Right lung (tissue), 5 donors: Measurements from ENCODE around the gene NAALADL2. TPM values are rescaled to one million over a fixed set of nuclear protein-coding genes. Genes with fewer than 3 reads are reported as not detected.
"Not testable (repeated sequence)": the region's sequence is repeated elsewhere in the genome, so short reads cannot be mapped to it uniquely, and the experiment has no call there.

Experiments
- DNase-seq, 2 donors: peaks; one replicate each; pipeline ENCODE4 v3.0.0-alpha.2; 2013
- polyA plus RNA-seq, 5 donors: library from polyadenylated mRNA; unstranded; fragments of 120-200 nt; gene quantifications; one replicate each; pipeline versions ENCODE4 v1.2.1 to v1.2.3, GENCODE V29; 2013; ENCODE audit warnings: inconsistent platforms in 1 of 5, low replicate concordance in 1 of 5; ENCODE audit not compliant: insufficient read length in 5 of 5, insufficient read depth in 1 of 5

NAALADL2 gene
- polyA plus RNA-seq, 5 donors: 8.4 to 21.0 (median 18.4) TPM

DNA sequence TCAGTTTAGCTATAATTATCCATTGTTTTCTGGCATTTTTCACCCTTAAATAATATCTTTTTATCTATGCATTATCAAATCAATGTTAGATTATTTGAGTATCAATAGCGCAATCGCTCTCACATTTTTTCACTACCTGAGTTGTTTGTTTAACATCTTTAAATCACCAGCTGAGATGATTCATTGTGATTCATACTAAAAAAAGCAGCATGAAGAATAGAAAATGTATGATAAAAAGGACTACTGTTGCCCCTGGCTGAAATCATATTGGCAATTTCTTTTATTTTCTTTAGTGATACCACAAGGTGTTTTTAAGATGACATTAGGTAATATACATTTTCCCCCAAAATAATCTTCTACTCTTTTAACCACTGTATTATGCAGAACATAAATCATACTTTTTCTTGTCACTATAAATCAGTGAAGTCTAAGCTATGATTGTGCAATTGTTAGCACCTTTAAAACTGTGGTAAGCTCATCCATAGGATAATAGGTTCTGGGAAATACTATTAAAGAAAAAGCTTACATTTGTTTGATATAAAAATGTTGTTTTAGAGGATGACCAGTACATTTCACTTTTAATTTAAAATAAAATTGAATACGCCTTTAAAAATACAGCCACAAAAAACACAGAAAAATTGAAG, 889.1 kb downstream of the NAALADL2 start:
- DNase-seq: no peak

DNA sequence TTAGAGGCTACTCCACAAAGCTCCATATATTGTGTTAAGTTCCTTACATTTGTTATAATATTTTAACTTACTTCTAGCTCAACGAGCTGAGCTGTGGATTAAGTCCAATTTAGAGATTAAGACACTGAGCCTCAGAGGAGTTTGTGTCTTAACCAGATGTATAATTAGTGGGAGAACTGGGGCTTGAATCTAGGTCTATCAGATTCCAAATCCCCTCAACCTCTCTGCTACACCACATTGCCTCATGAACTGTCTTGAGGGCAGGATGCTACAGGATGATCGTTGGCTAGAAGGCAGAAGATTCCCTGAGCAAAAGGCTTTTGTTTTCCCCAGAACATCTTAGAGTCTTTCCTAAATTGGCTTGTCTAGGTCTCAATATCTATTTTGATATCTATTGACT, 890.8 kb downstream of the NAALADL2 start:
- no peak for DNase-seq

GRCh38 chr3:175751089-175751488, 892.0 kb downstream of the NAALADL2 start:
- no peak for DNase-seq

DNA sequence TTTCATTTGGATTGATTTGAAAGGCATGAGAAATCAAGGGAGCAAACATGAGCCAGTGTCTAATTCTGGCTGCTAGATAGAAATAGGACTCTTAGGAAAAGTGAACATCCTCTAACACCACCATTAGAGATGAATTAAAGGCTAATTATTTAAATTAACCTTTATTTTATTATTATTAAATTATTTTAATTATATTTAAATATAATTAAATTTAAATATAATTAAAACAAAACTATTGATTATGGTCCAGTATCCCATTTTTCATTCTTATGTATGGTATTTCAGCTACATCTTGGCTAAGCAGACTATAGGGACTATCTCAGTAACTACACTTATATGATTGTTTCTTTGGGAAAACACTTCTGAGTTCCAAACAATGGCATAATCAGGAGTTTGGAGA, 904.8 kb downstream of the NAALADL2 start:
- no peak for DNase-seq

GRCh38 chr3:175764722-175765121, 905.6 kb downstream of the NAALADL2 start:
- no peak for DNase-seq

- no peak for DNase-seq
These were observed 911.3 kb downstream of the NAALADL2 start for GRCh38 chr3:175770426-175770825.

- DNase-seq: no peak
These were observed 918.4 kb downstream of the NAALADL2 start for GRCh38 chr3:175777495-175777894.

- DNase-seq: no peak
These were observed 918.8 kb downstream of the NAALADL2 start for GRCh38 chr3:175777965-175778364.

GRCh38 chr3:175778994-175779393, 919.9 kb downstream of the NAALADL2 start:
- DNase-seq: no peak

- not testable (repeated sequence) for DNase-seq
These were observed 928.0 kb downstream of the NAALADL2 start for GRCh38 chr3:175787109-175787508.

DNA sequence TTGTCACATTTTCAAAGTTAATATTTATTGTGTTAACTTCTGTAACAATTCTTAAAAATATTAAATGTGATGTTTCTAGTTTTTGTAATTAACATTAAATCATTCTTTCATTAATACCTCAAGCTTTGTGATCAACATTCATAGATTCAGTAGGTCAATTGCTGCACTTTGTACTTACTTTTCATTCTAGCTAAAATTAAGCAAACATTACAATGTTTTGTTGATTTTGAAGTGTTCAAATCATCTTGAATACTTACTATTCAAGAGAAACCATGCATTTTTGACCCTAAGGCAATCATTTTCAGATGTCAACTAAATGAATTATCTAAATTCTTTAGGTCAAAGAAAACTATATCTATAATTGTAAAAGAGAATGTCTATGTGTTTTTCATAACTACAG, 933.1 kb downstream of the NAALADL2 start:
- DNase-seq: no peak

- no peak for DNase-seq
These were observed 939.2 kb downstream of the NAALADL2 start for GRCh38 chr3:175798326-175798725.

DNA sequence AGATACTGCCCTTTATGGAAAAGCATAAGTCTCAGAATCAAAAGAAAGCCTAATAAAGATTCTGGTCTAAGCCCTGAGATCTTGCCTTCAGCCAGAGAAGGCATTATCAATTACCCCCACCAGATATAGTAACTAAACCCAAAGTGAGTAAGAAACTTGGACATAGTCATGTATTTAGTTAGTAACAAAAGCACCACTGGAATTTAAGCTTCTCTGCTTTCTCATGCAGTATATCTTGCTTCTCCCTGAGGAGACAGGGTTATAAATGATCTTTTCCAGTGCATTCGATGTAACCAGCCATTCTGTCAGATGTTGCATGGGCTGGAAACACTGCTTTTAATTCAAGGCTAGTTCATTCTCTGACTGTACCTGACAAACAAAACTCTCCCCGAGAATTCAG, 946.7 kb downstream of the NAALADL2 start:
- DNase-seq: no peak

- DNase-seq: no peak
These were observed 948.0 kb downstream of the NAALADL2 start for GRCh38 chr3:175807175-175807574.

GRCh38 chr3:175818811-175819464, 959.8 kb downstream of the NAALADL2 start:
- no peak for DNase-seq

DNA sequence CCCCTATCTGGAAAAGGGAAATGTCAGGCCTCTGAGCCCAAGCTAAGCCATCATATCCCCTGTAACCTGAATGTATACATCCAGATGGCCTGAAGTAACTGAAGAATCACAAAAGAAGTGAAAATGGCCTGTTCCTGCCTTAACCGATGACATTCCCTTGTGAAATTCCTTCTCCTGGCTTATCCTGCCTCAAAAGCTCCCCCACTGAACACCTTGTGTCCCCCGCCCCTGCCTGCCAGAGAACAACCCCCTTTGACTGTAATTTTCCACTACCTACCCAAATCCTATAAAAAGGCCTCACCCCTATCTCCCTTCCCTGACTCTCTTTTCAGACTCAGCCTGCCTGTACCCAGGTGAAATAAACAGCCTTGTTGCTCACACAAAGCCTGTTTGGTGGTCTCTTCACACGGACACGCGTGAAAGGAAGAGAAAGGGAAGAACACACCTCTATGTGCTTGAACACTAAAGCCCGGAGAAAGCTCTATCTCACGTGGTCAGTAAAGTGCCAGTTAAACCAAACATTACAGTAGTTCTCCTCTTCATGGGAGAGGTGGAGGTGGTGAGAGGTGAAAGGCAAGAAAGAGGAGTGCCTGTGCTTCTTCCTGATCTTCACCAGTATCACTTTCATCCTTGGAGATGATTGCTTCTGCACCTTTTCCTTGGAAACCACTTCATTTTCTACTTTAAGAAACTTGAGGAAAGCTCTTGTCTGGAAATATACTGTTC, 963.8 kb downstream of the NAALADL2 start:
- not testable (repeated sequence) for DNase-seq

- DNase-seq: not testable (repeated sequence)
These were observed 966.0 kb downstream of the NAALADL2 start for GRCh38 chr3:175825016-175825580.

DNA sequence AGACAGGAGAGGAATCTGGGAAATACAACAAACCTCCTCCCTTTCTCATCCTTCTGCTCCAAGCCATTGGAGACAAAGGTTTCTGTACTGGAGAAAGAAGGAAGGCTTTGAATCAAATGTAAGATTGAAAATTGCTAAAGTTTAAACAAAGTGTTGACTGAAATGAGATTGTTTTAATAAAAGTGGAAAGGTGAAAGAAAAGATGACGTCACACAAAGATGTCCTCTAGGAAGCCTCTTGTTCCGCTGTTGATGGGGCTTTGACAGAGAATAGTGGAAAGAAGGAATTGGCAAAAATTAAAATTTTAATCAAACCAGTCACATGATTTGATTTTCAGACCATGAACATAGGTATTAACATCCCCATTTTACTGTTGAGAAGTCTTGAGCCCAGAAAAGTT, 967.6 kb downstream of the NAALADL2 start:
- no peak for DNase-seq

DNA sequence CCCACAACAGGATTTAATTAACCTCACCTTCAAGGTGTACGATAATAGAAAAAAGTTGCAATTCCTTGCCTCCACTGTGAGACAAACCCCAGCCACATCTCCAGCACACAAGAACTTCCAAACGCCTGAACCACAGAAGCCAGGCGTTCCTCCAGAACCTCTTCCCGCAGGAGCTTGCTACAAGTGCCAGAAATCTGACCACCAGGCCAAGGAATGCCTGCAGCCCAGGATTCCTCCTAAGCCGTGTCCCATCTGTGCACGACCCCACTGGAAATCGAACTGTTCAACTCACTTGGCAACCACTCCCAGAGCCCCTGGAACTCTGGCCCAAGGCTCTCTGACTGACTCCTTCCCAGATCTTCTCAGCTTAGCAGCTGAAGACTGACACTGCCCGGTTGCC, 970.7 kb downstream of the NAALADL2 start:
- not testable (repeated sequence) for DNase-seq

GRCh38 chr3:175835763-175836162, 976.6 kb downstream of the NAALADL2 start:
- not testable (repeated sequence) for DNase-seq

GRCh38 chr3:175836617-175837016, 977.5 kb downstream of the NAALADL2 start:
- no peak for DNase-seq

DNA sequence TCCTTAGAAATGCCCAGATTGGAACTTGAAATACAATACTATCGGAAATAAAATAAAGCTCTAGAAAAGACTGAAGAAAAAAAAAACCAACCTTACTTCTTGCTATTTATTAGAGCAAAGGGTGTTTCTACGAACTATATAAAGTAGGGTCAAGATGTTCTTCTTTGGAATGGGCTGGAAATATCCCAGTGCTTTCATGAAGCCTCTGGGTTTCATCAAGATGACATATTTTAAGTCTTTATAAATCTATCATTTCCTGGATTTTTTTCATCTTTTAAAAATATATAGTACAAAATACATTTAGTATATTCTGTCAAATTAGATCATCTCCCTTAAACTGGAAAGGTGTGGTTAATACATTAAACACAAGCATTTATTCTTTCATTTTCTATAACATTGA, 978.8 kb downstream of the NAALADL2 start:
- no peak for DNase-seq
